Small intestine (tissue), 7 donors: ENCODE measurements around the gene NAA80. TPM values are rescaled to one million over a fixed set of nuclear protein-coding genes. Genes with fewer than 3 reads are reported as not detected.

ENCODE experiments used
- DNase-seq, 2 donors: peaks; one replicate each; pipeline versions ENCODE4 v3.0.0 to v3.0.0-alpha.2; 2013
- FAIRE-seq: peaks from 2 replicates; lab custom pipeline; 2012; peaks lifted over from hg19 to GRCh38; lab: Jason Lieb, UNC
- H3K27ac ChIP-seq, 3 donors: one replicate each; pipeline ENCODE4 v1.5.1; 2013; ENCODE audit warnings: low read length in 2 of 3, mild to moderate bottlenecking in 2 of 3, control low read depth in 1 of 3, inconsistent platforms in 1 of 3, low read depth in 1 of 3, moderate library complexity in 1 of 3
- H3K27me3 ChIP-seq, 3 donors: one replicate each; pipeline ENCODE4 v1.6.1; 2013; ENCODE audit warnings: low read length in 3 of 3, inconsistent platforms in 1 of 3; ENCODE audit not compliant: control insufficient read depth in 3 of 3, insufficient read depth in 3 of 3
- H3K36me3 ChIP-seq, 3 donors: one replicate each; pipeline ENCODE4 v1.6.1; 2013; ENCODE audit warnings: low read length in 3 of 3, inconsistent platforms in 1 of 3, low read depth in 1 of 3, mild to moderate bottlenecking in 1 of 3, moderate library complexity in 1 of 3; ENCODE audit not compliant: control insufficient read depth in 3 of 3, insufficient read depth in 2 of 3
- H3K4me1 ChIP-seq, 3 donors: one replicate each; pipeline ENCODE4 v1.6.1; 2013; ENCODE audit warnings: low read length in 2 of 3, inconsistent platforms in 1 of 3, low read depth in 1 of 3, mild to moderate bottlenecking in 1 of 3, moderate library complexity in 1 of 3; ENCODE audit not compliant: control insufficient read depth in 3 of 3, insufficient read depth in 2 of 3
- H3K4me3 ChIP-seq, 3 donors: one replicate each; pipeline ENCODE4 v1.5.1; 2013; ENCODE audit warnings: low read length in 3 of 3, control low read depth in 1 of 3, inconsistent platforms in 1 of 3, low read depth in 1 of 3, mild to moderate bottlenecking in 1 of 3, moderate library complexity in 1 of 3
- H3K9me3 ChIP-seq, 2 donors: one replicate each; pipeline ENCODE4 v1.6.1; 2013; ENCODE audit warnings: low read depth in 1 of 2, low read length in 1 of 2; ENCODE audit not compliant: control insufficient read depth in 2 of 2, insufficient read depth in 1 of 2
- WGBS, 3 donors: extraction: QIAGEN DNeasy Blood & Tissue Kit; methylation state at CpG; one replicate each; pipeline ENCODE4 v1.1.7; 2013; 5-methylcytosine and 5-hydroxymethylcytosine counted together
- polyA plus RNA-seq, 4 donors: library from polyadenylated mRNA; stranded (reverse) in 3 of 4; unstranded in 1 of 4; fragments of 200-250 nt in 3 of 4; fragments of 120-200 nt in 1 of 4; gene quantifications; one replicate each; pipeline versions ENCODE4 v1.2.1 to v1.2.3, GENCODE V29; 2013
- donor health status: healthy with polysubstance abuse.
- donor health status: control.
- donor health status: control.
- donor health status: Bipolar disorder and iron deficiency.
- donor health status: healthy.

Gene NAA80
- polyA plus RNA-seq, 4 donors: 2.4 to 8.5 (median 7.3) TPM

DNA sequence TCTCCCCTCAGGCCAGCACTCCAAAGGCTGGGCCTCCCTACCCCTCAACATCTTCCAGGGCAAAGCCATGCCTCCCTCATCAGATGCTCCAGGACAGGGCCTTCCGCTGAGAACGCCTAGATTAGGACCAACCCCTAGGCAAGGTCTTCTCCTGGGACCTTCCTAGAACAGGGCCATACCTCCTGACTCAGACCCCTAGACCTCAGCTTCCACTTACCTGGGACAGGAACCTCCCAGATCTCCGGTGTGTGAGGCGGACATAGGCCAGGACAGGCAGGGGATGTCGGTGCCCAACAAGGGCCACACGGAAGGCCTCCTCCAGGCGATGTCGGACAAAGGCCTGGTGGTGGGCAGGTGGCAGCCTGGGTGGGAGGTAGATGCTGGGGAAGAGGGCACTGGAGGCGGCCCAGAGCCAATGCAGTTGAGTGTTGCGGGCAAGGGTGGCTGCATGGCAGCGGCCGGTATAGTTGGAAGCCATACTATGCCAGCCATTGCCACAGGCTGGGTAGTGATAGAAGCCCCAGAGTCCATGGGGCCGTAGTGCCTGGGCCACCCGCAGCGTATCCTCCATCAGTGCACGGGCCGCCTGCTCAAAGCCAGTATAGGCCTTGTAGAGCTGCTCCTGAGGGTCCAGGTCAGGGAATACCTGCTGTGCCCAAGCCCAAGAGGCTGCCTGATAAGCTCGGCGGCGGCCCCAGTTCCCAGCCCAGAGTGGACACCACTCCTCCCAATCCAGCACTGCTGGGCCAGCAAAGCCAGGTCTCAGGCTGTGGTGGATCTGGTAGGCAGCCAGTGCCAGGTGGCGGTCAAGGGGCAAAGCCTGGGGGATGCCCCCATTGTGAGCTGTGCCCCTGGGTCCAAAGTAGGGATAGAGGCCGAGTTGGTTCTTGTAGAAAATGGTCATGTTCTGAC lies 4.5 kb downstream of the NAA80 start:
- no peak overlapping the region for H3K27ac ChIP-seq
- H3K9me3 ChIP-seq: no peaks in the 10 kb centered on the region
- no peak for FAIRE-seq
- 92 to 94% (median 92%) methylated on average over 22 of the region's 22 CpGs for WGBS, 3 donors
- no peaks in the 10 kb centered on the region for H3K27me3 ChIP-seq
- H3K4me1 ChIP-seq: peaks cover 0 to 38% (median 5%) of the 10 kb centered on the region in 3 donors
- no peak for DNase-seq
- no peak overlapping the region for H3K4me3 ChIP-seq
- H3K36me3 ChIP-seq: peaks cover 0 to 34% (median 0%) of the 10 kb centered on the region in 3 donors

DNA sequence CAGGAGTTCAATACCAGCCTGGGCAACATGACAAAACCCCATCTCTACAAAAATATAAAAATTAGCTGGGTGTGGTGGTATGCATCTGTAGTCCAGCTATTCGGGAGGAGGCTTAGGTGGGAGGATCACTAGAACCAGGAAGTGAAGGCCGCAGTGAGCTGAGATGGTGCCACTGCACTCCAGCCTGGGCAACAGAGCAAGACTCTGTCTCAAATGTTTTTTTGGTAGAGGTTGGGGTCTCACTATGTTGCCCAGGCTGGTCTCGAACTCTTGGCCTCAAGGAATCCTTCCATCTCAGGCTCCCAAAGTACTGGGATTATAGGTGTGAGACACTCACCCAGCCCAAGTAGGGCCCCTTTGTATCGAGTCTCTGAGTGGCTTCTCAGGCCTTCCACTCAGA lies 5.1 kb downstream of the NAA80 start:
- Histone ChIP-seq H3K4me1 (peaks cover 0 to 37% (median 5%) of the 10 kb centered on the region in 3 donors), H3K36me3 (peaks cover 0 to 41% (median 0%) of the 10 kb centered on the region in 3 donors), H3K27ac (no peak overlapping the region), H3K9me3 (no peaks in the 10 kb centered on the region), H3K27me3 (no peaks in the 10 kb centered on the region), H3K4me3 (no peak overlapping the region)
- WGBS, 3 donors: 84 to 91% (median 88%) methylated on average over 4 of the region's 4 CpGs
- no peak for DNase-seq
- FAIRE-seq: no peak

DNA sequence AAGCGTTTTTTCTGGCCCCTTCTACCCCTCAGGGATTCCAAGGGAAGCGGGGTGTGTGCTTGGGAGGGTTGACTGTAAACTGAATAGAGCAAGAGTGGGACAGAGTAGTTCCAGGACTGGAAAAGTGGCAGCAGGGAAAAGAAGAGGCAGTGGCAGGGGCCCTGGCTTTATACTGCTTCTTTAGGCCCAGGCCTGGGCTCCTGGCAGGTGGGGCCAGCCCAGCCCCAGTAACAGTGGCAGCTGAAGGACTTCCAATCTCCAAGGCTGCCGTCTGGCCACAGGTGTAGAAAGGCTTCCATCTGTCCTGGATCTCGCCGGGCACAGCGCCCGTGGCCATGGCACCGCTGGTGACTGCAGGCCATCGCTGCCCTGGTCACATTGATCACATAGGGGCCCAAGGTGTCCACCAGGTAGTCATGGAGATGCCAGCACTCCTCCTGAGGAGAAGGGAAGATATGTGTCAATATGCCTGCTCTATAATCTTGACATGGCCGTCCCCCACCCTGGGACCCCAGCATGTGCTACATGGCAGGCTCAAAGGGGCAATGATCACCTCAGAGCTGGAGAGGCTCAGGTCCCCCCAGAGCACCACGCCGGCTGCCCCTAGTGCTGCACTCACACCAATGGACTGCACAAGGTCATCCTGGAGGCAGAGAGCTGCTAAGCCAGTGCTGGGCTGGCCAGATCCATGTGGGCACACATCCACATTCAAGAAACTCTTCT lies 6.0 kb downstream of the NAA80 start:
- Histone ChIP-seq H3K4me1 (peaks cover 0 to 29% (median 0%) of the 10 kb centered on the region in 3 donors), H3K27ac (peak overlapping the region in 2 of 3 donors; percentile 71), H3K27me3 (no peaks in the 10 kb centered on the region), H3K4me3 (no peak overlapping the region), H3K9me3 (no peaks in the 10 kb centered on the region), H3K36me3 (peaks cover 0 to 50% (median 0%) of the 10 kb centered on the region in 3 donors)
- FAIRE-seq: no peak
- no peak for DNase-seq
- WGBS, 3 donors: 77 to 82% (median 81%) methylated on average over 12 of the region's 12 CpGs

DNA sequence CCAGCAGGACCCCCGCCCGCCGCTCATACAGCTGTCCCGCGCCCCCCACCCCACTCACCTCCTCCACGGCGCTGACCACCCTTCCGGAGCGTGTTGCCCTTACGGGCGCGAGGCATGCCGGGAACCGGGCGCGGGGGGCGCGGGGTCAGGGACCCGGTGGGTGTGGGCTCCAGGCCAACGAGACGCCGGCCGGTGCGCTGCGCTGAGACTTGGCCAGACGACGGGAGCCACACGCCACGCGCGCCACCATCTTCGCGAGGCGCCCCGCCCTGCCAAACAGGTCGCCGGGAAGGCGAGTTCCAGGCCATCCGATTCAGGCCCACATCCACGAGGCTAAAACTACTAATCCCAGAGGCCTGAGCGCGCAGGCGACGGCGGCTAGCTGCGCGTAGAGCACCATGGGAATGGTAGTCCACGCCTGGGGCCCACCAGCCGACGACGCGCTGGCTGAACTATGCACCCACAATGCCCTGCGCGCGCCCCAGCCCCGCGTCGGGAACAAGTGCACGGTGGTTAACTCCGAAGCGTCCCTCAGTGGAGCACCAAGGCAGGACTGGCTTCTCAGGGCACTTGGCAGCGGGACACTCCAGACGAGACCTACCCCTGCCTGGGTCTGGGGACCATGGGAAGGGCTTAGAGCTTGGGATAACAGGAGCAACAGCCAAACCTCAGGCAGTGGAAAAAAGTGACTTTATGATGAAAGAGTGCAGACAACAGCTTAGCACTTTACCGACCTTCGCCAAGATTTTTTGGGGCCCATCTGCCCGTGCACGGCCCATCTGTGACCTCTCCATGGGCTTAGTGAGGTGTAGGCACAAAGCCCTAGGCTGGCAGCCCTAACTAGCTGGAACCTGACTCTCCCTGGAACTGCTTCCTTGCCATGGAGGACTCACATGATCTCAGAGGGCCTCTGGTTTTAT lies 6.8 kb downstream of the NAA80 start, which contains the start of gene IFRD2:
Gene IFRD2 (minus strand): TSS at position 271 of the 920 bp plus-strand sequence. CDS start 155 bp downstream, at position 116.
- Histone ChIP-seq H3K9me3 (no peaks in the 10 kb centered on the region), H3K27me3 (no peaks in the 10 kb centered on the region), H3K4me1 (peaks cover 0 to 24% (median 0%) of the 10 kb centered on the region in 3 donors), H3K36me3 (peaks cover under 1 to 54% (median 6%) of the 10 kb centered on the region in 3 donors), H3K27ac (peak within 1 kb of the TSS; percentile 65 to 93 (median 83)), H3K4me3 (peak within 1 kb of the TSS; percentile 68 to 89 (median 83))
- FAIRE-seq: no peak
- DNase-seq: peak; percentile 98 to 99
- WGBS, 3 donors: 0 to 1% (median 1%) methylated on average over 60 to 67 of the region's 67 CpGs

DNA sequence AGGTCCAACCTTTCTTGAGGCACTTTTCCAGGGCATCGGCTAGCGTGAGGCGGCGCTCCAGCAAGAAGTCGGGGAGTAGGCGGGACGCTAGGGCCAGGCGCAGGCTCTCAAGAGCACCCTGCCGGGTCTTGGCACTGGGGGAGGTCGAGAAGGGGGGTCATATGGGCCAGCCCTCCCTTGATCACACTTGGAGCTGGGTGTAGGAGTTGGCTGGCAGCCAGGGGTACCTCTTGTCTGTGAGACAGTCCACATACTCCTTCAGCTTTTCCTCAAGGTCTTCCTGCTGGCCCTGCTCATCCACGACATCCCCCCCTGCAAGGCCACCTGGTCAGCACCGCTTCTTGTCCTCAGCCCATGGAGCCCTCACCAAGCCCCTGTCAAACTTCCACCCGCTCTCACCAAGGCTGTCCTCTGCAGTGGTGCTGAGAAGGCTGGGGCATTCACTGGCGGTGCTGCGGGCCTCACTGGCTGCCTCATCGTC lies 9.0 kb downstream of the NAA80 start:
- peaks cover 0 to 24% (median 0%) of the 10 kb centered on the region in 3 donors for H3K4me1 ChIP-seq
- no peak overlapping the region for H3K4me3 ChIP-seq
- H3K9me3 ChIP-seq: no peaks in the 10 kb centered on the region
- peaks cover 3 to 51% (median 8%) of the 10 kb centered on the region in 3 donors for H3K36me3 ChIP-seq
- FAIRE-seq (no peak), DNase-seq (no peak)
- H3K27me3 ChIP-seq: no peaks in the 10 kb centered on the region
- WGBS, 3 donors: 80 to 91% (median 86%) methylated on average over 16 of the region's 16 CpGs
- peak overlapping the region in 2 of 3 donors; percentile 6 to 50 for H3K27ac ChIP-seq

DNA sequence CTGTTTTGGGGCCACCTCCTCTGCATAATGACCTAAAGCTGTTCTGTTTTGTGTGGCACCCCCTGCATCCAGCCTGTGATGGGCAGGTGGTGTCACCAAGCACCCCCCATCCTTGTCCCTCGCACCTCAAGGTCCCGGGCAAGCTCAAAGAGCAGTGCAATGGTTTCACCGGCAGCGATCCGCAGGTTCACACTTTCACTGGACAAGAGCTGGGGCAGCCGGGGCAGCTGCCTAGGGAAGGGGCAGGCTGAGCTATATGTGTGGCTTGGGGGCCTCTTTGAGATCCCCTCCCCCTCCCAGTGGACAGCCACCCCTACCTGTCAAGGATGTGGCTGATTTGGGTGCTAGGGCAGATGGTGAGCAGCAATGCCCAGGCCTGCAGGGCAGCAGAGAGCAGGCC lies 10.1 kb downstream of the NAA80 start:
- no peaks in the 10 kb centered on the region for H3K9me3 ChIP-seq
- peaks cover 3 to 51% (median 8%) of the 10 kb centered on the region in 3 donors for H3K36me3 ChIP-seq
- no peak for DNase-seq
- no peak for FAIRE-seq
- H3K27ac ChIP-seq: no peak overlapping the region
- H3K27me3 ChIP-seq: no peaks in the 10 kb centered on the region
- WGBS, 3 donors: 86 to 95% (median 95%) methylated on average over 6 of the region's 6 CpGs
- H3K4me1 ChIP-seq: peaks cover 0 to 24% (median 0%) of the 10 kb centered on the region in 3 donors
- no peak overlapping the region for H3K4me3 ChIP-seq

DNA sequence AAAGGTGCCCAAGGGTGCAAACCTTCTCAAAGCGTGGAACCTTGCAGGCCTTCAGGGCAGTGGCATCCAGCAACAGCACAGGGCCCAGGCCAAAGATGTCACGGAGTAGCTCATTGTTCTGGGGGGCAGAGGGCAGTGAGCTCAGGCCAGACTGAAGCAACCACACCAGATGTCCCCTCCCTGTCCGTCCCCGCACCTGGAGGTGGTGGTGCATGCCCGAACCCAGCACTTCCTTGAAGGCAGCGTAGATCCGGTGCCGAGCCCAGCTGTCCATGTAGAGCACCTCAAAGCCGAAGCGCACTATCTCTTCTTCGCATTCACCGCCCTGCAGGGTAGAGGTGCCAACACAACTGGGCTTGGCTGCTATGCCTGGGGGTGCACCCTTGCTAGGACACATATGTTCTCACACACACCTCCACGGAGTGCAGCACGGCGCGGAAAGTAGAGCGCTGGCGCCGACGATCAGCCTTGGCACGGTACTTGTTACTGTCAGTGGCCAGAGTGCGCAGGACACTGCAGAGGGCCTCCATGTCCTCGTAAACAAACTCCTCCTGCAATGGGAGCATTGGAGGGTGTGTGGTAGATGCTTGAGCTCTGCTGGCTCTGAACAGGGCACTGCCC lies 10.7 kb downstream of the NAA80 start:
- WGBS, 3 donors: 93 to 95% (median 93%) methylated on average over 22 to 23 of the region's 23 CpGs
- Histone ChIP-seq H3K9me3 (no peaks in the 10 kb centered on the region), H3K4me3 (no peak overlapping the region), H3K36me3 (peaks cover 3 to 51% (median 8%) of the 10 kb centered on the region in 3 donors), H3K4me1 (peaks cover 0 to 24% (median 0%) of the 10 kb centered on the region in 3 donors), H3K27ac (no peak overlapping the region), H3K27me3 (no peaks in the 10 kb centered on the region)
- FAIRE-seq (no peak), DNase-seq (no peak)
